ENCODE measurements around the gene PSMD1.

GRCh38 chr2:231204581-231204980 is 147.9 kb downstream of the PSMD1 start:
- no peak for TF ChIP-seq CTCF (IDR thresholded peaks at IDR 0.05)
- TF ChIP-seq POLR2A (IDR thresholded peaks at IDR 0.05): no peak
- no peak for TF ChIP-seq EP300 (IDR thresholded peaks at IDR 0.05)
